Measurements from ENCODE around the gene LCE6A.

Gene LCE6A

GRCh38 chr1:152842556-152842955 is at the start of gene LCE6A:
Gene LCE6A (plus strand): TSS chr1:152842856. CDS start chr1:152843521, 665 bp downstream.
- DNase-seq (ENCODE audit: low read depth) = no peak

GRCh38 chr1:152795686-152796085 is 47.0 kb upstream of the LCE6A start:
- DNase-seq (ENCODE audit: low read depth) = no peak

GRCh38 chr1:152796421-152796820 is 46.2 kb upstream of the LCE6A start, which contains the start of gene LCE1D:
Gene LCE1D (plus strand): TSS chr1:152796721. CDS start chr1:152797795, 1,074 bp downstream.
- no peak for DNase-seq (ENCODE audit: low read depth)

- DNase-seq (ENCODE audit: low read depth) = no peak
These were observed 41.3 kb upstream of the LCE6A start for GRCh38 chr1:152801333-152801732.

- no peak for DNase-seq (ENCODE audit: low read depth)
These were observed 36.1 kb upstream of the LCE6A start, which contains the start of gene LCE1C for GRCh38 chr1:152806576-152806975. Gene LCE1C (minus strand): TSS chr1:152806651. CDS start chr1:152805478, 1,173 bp downstream.

- DNase-seq (ENCODE audit: low read depth) = no peak
These were observed 31.6 kb upstream of the LCE6A start for GRCh38 chr1:152811050-152811449.

- no peak for DNase-seq (ENCODE audit: low read depth)
These were observed 31.0 kb upstream of the LCE6A start, which contains the start of gene LCE1B for GRCh38 chr1:152811671-152812070. Gene LCE1B (plus strand): TSS chr1:152811971. CDS start chr1:152812447, 476 bp downstream.

- DNase-seq (ENCODE audit: low read depth) = no peak
These were observed 25.3 kb upstream of the LCE6A start for GRCh38 chr1:152817309-152817708.

- DNase-seq (ENCODE audit: low read depth) = no peak
These were observed 19.4 kb upstream of the LCE6A start for GRCh38 chr1:152823294-152823693.

- DNase-seq (ENCODE audit: low read depth) = no peak
These were observed 17.7 kb upstream of the LCE6A start for GRCh38 chr1:152824964-152825363.

- no peak for DNase-seq (ENCODE audit: low read depth)
These were observed 15.5 kb upstream of the LCE6A start, which contains the start of gene LCE1A for GRCh38 chr1:152827173-152827572. Gene LCE1A (plus strand): TSS chr1:152827473. CDS start chr1:152827473, 0 bp downstream.

- DNase-seq (ENCODE audit: low read depth) = no peak
These were observed 5.8 kb upstream of the LCE6A start for GRCh38 chr1:152836870-152837269.

- no peak for DNase-seq (ENCODE audit: low read depth)
These were observed 13.0 kb downstream of the LCE6A start for GRCh38 chr1:152855661-152856060.

- DNase-seq (ENCODE audit: low read depth) = no peak
These were observed 15.4 kb downstream of the LCE6A start for GRCh38 chr1:152858062-152858461.

GRCh38 chr1:152859696-152860095 is 17.0 kb downstream of the LCE6A start, which contains the start of gene LCE7A:
Gene LCE7A (plus strand): TSS chr1:152859996. CDS start chr1:152860698, 702 bp downstream.
- no peak for DNase-seq (ENCODE audit: low read depth)

GRCh38 chr1:152860129-152860528 is 17.5 kb downstream of the LCE6A start:
- no peak for DNase-seq (ENCODE audit: low read depth)

- no peak for DNase-seq (ENCODE audit: low read depth)
These were observed 18.7 kb downstream of the LCE6A start for GRCh38 chr1:152861374-152861773.

GRCh38 chr1:152864443-152864842 is 21.8 kb downstream of the LCE6A start:
- no peak for DNase-seq (ENCODE audit: low read depth)

GRCh38 chr1:152866321-152866720 is 23.7 kb downstream of the LCE6A start:
- DNase-seq (ENCODE audit: low read depth) = no peak

- DNase-seq (ENCODE audit: low read depth) = no peak
These were observed 27.3 kb downstream of the LCE6A start for GRCh38 chr1:152869808-152870419.

GRCh38 chr1:152870831-152871730 is 28.4 kb downstream of the LCE6A start:
- DNase-seq (ENCODE audit: low read depth) = no peak

GRCh38 chr1:152871731-152872126 is 29.1 kb downstream of the LCE6A start:
- no peak for DNase-seq (ENCODE audit: low read depth)

- DNase-seq (ENCODE audit: low read depth) = no peak
These were observed 30.8 kb downstream of the LCE6A start for GRCh38 chr1:152873495-152873894.
